NCI-H510A (cell line): Measurements from ENCODE around the gene LRFN3.
"Not testable (repeated sequence)": the region's sequence is repeated elsewhere in the genome, so short reads cannot be mapped to it uniquely, and the experiment has no call there.

Experiments used
- DNase-seq: peaks from one replicate; lab custom pipeline; 2025; lab: John Stamatoyannopoulos, UW

The LRFN3 gene

DNA sequence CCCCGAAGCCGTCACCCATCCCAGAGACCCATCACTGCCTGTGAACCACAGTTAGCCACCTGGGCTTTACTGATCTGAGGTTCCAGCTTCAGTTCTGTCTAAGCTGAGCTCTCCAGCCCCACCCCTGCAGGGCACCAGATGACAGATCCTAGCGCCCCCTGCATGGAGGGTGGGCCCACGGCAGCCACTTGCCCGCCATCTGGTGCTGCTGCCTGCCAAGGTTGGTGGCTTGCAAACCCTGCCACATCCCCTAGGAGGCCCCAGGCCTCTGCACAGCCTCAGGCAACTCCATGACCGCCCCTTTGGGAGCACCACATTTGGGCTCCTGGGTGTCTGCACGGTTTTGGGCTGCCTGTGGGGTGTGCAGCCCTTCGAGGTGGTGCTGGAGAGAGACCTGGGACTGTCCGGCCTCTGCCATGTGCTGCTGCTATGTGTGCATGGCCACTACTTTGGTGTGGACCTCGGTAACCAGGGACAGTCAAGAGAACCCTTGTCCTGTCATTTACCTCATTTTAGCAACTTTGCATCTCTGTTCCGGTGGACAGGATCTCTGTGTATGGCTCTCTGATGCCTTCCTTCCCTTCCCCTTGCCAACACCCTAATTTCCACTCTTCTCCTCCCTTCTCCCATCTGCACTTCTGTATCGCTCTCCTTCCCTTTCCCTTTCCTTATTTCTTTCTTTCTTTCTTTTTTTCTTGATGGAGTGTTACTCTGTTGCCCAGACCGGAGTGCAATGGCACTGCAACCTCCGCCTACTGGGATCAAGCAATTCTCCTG lies 41.5 kb downstream of the LRFN3 start:
- peak; percentile 12 for DNase-seq

DNA sequence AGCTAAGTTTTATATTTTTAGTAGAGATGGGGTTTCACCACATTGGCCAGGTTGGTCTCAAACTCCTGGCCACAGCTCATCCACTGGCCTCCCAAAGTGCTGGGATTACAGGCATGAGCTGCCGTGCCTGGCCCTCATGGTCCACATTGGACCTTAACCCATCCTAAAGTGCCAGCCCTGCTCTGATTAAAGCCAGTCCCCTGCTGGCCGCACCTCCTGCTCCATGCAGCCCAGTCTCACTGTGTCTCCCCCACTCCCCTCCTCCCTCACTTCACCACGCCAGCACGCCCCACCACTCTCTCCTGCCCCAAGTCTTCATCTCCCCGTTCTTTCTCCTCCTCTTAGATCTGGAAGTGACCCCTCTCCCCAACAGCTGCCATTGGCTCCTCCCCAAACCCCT lies 42.1 kb downstream of the LRFN3 start:
- no peak for DNase-seq

DNA sequence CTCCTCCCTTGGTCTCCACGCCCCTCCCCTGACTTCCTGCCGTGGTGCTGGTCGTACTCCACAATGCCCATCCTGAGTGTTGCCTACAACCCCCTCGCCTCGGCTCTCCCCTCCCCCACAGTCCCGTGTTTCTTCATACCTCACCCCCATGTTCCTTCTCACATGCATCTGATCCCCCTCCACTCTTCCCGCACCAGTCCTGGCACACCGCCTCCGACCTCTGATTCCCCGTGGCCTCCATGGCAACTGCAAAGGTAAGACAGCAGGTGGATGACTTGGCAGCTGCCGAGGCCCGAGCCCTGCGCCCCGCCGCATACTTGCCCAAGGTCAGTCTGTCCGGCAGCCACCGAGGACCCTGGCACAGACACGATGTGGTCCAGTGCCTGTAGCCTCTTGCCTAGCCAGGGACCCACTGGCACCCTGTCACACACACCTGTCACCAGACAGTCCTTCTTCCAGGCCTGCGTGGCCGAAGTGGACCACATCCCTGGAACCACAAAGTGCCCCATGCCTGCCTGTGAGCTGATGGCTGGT lies 42.7 kb downstream of the LRFN3 start:
- no peak for DNase-seq

DNA sequence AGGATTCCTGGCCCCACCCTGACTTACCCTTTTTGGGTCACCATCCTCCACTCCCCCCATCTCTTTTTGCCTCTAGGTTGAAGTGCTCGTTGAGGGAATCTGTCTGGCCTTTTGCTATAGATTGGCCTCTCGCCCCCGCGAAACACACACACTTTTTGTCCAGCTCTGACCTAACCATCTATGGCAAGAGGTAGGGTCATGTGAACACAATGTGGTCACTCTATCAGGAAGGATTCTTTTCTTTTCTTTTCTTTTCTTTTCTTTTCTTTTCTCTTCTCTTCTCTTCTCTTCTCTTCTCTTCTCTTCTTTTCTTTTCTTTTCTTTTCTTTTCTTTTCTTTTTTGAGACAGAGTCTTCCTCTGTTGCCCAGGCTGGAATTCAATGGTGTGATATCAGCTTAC lies 44.8 kb downstream of the LRFN3 start:
- DNase-seq: not testable (repeated sequence)

DNA sequence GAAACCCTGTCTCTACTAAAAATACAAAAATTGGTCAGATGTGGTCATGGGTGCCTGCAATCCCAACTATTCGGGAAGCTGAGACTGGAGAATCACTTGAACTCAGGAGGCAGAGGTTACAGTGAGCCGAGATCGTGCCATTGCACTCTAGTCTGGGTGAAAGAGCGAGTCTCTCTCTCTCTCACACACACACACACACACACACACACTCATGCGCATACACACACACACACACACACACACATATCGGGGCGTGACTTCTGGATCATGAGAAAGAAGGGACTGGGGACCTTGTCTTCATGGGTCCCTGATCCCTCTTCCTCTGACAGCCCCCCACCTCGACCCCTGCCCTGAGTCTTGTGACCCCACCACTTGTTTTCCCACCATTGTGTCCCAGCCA lies 47.0 kb downstream of the LRFN3 start:
- DNase-seq: no peak

DNA sequence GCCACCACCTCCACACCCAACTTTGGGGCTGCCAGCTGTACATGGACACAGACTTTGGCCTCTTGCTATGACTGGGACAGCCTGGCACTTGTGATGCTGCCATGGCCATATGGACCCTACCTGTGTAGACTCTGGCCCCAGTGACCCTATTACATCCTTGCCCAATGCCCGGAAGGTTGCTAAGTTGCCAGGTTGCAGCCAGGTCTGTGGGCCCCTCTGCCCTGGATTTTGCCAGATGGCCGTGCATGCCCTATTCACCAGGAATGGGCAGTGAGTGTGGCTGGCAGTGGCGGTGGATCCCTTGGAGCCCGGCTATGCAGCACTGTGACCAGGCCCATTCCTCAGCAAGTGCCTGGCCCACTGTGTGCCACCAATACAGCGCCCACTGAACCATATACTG lies 49.9 kb downstream of the LRFN3 start:
- no peak for DNase-seq

DNA sequence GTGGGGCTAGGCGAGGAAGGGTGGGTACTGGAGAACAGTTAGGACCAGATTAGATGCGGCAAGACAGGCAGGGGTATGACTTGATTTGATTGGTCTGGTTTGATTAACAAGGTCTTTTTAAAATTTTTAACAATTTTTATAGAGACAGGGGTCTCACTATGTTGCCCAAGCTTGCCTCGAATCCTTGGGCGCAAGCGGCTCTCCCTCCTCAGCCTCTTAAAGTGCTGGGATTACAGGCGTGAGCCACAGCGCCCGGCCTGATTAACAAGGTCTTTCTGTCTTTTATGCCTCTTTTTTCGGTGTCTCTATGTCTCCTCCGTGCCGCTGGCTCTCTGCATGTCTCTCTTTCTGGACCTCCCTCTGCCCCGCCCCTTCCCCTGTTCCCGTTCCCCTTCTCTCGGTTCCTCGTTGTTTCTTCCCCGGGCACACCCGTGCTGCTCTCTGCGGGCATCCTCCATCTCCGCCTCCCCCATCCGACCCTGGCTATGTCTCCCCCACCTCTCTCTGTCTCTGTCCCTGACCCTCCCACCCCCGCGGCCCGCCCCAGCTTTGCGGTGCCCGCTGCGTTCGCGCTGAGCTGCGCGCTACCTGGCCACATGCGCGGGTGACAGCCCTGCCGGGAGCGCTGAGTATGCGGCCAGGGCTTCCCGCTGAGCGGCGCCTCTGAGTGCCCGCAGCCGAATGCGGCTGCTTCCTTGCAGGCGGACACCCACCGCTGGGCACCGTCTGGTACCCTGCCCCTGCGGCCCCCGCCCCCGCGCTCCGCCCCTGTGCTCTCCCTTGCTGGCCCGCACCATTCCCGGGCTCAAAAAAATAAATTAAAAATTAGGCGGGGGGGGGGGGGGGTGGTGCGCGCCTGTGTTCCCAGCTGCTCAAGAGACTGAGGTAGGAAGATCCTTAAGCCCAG lies 50.7 kb downstream of the LRFN3 start:
- peak; percentile 56 for DNase-seq

DNA sequence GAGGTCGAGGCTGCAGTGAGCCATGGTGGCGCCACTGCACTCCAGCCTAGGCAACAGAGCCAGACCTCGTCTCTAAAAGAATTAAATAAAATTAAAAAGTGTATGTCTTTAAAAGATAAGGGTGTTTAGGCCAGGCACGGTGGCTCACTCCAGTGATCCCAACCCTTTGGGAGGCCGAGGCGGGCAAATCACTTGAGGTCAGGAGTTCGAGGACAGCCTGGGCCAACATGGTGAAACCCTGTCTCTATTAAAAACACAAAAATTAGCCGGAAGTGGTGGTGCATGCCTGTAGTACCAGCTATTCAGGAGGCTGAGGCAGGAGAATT lies 51.4 kb downstream of the LRFN3 start:
- DNase-seq: no peak

DNA sequence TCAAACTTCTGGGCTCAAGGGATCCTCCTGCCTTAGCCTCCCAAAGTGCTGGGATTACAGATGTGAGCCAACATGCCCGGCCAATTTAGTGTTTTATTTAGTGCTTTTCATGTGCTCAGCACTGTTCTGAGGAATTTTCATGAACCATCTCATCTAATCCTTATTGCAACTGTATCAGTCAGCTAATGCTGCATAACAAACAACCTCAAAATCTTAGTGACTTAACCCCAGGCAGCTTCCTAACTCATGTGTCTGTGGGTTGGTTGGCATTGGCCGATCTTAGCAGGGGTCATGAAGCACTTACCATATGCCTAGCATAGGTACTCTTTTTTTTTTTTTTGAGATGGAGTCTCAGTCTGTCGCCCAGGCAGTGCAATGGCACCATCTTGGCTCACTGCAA lies 52.6 kb downstream of the LRFN3 start:
- DNase-seq: no peak

DNA sequence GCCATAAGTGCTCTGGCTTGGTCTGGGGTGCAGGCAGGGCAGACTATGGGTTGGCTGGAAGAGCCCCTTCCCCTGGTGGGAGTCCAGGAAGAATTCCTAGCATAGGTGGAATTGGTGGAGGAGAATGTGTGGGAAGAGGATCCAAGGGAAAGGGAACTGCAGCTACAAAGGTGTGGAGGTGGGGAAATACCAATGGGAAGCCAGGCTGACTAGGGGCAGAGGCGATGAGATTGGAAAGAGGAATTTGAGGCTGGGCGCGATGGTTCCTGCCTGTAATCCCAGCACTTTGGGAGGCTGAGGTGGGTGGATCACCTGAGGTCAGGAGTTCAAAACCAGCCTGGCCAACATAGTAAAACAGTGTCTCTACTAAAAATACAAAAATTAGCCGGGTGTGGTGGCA lies 54.0 kb downstream of the LRFN3 start:
- DNase-seq: no peak

DNA sequence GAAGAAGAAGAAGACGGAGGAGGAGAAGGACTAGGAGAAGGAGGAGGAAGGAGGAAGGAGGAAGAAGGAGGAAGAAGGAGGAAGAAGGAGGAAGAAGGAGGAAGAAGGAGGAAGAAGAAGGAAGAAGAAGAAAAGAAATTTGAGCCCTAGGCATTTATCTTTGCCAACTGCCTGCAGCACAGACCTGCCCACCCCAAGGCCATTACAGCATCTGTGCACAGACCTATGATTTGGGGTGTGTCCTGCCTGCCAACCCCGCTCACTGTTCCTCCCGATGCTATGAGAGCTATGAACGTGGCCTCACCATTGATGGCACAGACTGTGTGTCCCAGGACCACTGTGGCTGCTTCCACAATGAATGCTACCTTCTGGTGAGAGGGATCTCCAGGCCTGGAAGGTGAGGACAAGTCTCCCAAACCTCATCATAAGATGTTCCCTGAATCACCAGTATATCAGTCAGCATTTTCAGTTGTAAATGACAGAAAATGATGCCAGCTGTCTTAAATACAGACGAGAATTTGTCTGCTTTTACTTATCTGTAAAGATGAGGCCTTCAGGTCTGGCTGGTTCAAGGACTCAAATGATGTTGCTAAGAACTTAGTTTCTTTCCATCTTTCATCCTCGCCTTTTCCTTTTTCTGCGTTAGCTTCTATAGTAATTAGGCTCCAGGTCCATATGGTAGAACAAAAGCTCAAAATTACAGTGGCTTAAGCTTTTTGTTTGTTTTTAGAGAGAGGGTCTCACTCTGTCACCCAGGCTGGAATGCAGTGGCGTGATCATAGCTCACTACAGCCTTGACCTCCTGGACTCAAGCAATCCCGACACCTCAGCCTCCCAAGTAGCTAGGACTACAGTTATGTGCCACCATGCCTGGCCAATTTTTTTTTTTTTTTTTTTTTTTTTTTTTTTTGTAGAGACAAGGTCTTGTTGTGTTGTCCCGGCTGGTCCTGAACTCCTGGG lies 54.9 kb downstream of the LRFN3 start:
- no peak for DNase-seq

DNA sequence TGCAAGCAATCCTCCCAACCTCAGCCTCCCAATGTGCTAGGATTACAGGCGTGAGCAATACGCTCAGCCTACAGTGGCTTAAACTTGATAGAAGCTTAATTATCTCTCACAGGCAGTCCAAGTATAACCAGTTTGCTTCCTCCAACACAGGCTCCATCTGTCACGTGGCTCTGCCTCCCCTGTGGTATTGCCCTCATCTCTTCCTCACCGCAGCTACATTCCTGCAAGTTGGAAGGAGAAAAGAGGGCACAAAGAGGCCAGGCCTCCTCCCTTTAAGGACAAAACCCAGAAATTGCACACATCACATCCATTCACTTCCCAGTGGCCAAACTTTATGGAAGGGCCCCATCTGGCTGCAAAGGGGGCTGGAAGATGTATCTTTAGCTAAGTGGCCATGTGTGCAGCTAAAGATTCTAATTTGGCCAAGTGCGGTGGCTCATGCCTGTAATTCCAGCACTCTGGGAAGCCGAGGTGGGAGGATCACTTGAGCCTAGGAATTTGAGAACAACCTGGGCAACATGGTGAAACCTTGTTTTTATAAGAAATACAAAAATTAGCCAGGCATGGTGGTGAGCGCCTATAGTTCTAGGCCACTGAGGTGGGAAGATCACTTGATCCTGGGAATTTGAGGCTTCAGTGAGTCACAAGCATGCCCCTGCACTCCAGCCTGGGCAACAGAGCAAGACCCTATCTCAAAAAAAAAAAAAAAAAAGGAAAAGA lies 55.7 kb downstream of the LRFN3 start:
- no peak for DNase-seq

DNA sequence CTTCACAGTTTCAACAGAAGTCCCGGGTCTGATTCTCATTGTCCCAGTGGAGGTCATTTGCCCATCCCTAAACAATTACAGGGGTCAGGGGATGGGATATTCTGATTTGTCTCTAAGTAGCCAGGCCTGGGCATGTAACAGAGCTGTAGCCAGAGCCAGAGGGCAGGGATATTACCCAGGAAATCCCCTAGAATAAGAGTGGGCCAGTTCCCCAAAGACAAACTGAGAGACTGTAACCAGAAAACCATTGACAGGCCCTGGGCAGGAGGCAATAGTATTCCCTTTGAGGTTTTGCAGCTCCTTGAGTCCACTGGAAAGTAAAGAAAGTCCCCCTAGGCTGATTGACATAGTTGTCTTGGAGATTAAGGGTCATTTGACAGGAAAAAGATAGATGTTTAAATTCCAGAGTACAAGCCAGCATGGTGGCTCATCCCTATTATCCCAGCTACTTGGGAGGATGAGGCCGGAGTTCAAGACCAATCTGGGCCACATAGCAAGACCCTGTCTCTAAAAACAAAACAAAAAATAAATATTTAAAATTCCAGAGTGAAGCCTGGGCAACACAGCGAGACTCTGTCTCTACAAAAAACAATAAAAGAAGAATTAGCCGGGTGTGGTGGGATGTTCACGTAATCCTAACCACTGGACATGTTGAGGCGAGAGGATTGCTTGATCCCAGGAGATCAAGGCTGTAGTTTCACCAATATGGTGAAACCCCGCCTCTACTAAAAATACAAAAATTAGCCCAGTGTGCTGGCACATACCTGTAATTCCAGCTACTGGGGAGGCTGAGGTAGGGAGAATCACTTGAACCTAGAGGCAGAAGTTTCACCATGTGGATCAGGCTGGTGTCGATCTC lies 57.0 kb downstream of the LRFN3 start:
- DNase-seq: no peak

DNA sequence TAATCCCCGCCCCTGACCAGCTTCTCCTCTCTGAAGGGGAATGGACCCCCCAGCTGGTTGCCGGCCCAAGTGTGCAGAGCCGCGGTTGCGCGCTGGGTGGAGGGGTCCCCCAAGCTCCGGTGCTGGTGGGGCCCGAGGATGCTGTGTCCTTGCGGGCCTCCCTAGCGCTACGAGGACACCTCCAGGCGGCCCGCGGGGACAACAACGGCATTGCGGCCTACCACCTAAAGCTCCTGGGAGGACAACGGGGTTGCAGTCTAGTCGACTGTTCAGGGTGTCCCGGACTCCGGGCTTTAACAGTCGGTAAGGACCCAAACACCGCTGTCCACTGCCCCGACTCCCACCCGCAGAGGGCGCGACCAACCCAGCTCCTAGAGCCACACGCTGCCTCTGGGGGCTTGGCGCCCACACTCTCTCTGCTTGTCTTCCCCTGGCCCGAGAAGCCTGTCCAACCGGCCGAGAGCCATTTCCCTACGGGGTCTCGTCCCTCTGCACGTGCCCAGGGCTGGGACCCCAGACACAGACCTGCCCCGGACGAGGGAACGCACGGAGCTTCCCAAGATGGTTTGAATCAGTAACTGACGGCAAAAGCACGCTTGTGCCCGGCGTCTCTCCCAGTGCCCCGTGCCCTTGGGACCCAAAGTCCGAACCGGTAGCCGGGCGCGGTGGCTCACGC lies 57.9 kb downstream of the LRFN3 start:
- DNase-seq: no peak
